Common myeloid progenitor, CD34-positive (primary cell): ENCODE measurements around the gene ACAP2.

ENCODE experiments used
- CTCF ChIA-PET: fragments of 350-600 bp; sonication (Branson Sonifier 250); formaldehyde crosslinking; loops from one replicate; lab custom pipeline; 2021; ENCODE audit warnings: antibody characterized with exemption; lab: Charles Lee
- POLR2A ChIA-PET: fragments of 350-600 bp; sonication (Branson Sonifier 250); formaldehyde crosslinking; loops from one replicate; lab custom pipeline; 2021; ENCODE audit warnings: antibody characterized with exemption; lab: Charles Lee
- DNase-seq, 3 donors: peaks; one replicate each; pipeline versions ENCODE4 v3.0.0 to v3.0.0-alpha.2; 2013
- H3K27ac ChIP-seq, 2 experiments: 1 replicate in 1 of 2; 2 replicates in 1 of 2; pipeline ENCODE4 v1.7.0; 2013; ENCODE audit warnings: inconsistent platforms in 2 of 2, low read length in 2 of 2, mild to moderate bottlenecking in 2 of 2, low read depth in 1 of 2, moderate library complexity in 1 of 2; ENCODE audit not compliant: severe bottlenecking in 2 of 2, insufficient read depth in 1 of 2, poor library complexity in 1 of 2
- H3K27me3 ChIP-seq, 5 experiments: replicated peaks in 2 of 5; 1 replicate in 3 of 5; 2 replicates in 2 of 5; pipeline versions ENCODE4 v1.6.1 to v1.7.0; 2013; ENCODE audit warnings: low read length in 4 of 5, mild to moderate bottlenecking in 2 of 5, moderate library complexity in 2 of 5, inconsistent platforms in 1 of 5; ENCODE audit not compliant: insufficient read depth in 5 of 5, control insufficient read depth in 4 of 5
- H3K36me3 ChIP-seq, 4 experiments: 1 replicate in 2 of 4; 2 replicates in 2 of 4; pipeline versions ENCODE4 v1.6.1 to v1.7.0; 2013; ENCODE audit warnings: low read length in 3 of 4, control low read depth in 1 of 4, mild to moderate bottlenecking in 1 of 4; ENCODE audit not compliant: control insufficient read depth in 4 of 4, insufficient read depth in 4 of 4
- H3K4me1 ChIP-seq, 4 experiments: 1 replicate in 3 of 4; 2 replicates in 1 of 4; pipeline versions ENCODE4 v1.6.1 to v1.7.1; 2013; ENCODE audit warnings: low read length in 3 of 4, mild to moderate bottlenecking in 3 of 4, control low read depth in 1 of 4, inconsistent platforms in 1 of 4, moderate library complexity in 1 of 4; ENCODE audit not compliant: control insufficient read depth in 4 of 4, insufficient read depth in 4 of 4; ENCODE audit errors: control extremely low read depth in 1 of 4
- H3K4me3 ChIP-seq, 7 experiments: 1 replicate in 4 of 7; 2 replicates in 3 of 7; pipeline versions ENCODE4 v1.5.1 to v1.7.0; 2013; ENCODE audit warnings: mild to moderate bottlenecking in 7 of 7, low read length in 6 of 7, moderate library complexity in 6 of 7, inconsistent platforms in 2 of 7, low read depth in 2 of 7, control low read depth in 1 of 7; ENCODE audit not compliant: insufficient read depth in 4 of 7, control insufficient read depth in 1 of 7; ENCODE audit errors: extremely low read depth in 1 of 7
- H3K9me3 ChIP-seq, 5 experiments: 1 replicate in 4 of 5; 2 replicates in 1 of 5; pipeline versions ENCODE4 v1.6.1 to v1.7.1; 2013; ENCODE audit warnings: low read length in 4 of 5, mild to moderate bottlenecking in 2 of 5, inconsistent platforms in 1 of 5, low read depth in 1 of 5, moderate library complexity in 1 of 5; ENCODE audit not compliant: control insufficient read depth in 4 of 5, insufficient read depth in 2 of 5; ENCODE audit errors: control extremely low read depth in 1 of 5
- WGBS: methylation state at CpG from one replicate; pipeline ENCODE4 v1.1.5; 2013; ENCODE audit not compliant: insufficient coverage; 5-methylcytosine and 5-hydroxymethylcytosine counted together

The ACAP2 gene

DNA sequence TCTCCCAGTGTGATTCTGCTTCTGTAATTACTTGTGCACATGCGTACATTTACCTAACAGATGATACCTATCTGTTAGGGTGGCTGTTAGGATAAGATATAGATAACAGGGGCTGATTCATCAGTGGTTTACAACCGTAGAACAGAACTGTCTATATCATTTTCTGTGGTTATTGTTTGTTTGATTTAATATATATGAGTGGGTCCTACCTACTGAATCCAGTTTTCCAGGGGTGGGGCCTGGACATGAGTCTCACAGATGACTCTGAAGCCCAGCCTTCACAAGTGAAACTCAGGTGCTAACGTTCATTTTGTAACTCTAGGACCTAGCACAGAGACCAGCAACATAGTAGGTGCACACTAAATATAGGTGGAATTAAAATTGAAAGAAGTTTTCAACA lies 10.4 kb upstream of the ACAP2 start:
- no peak overlapping the region for H3K27ac ChIP-seq
- DNase-seq, result no peak
- no peak overlapping the region for H3K4me3 ChIP-seq
- H3K27me3 ChIP-seq, result no peaks in the 10 kb centered on the region
- WGBS, result no CpG with 5 or more reads among the region's 3 CpGs
- no peaks in the 10 kb centered on the region for H3K36me3 ChIP-seq
- peaks cover 0 to 5% (median 0%) of the 10 kb centered on the region in 5 experiments for H3K9me3 ChIP-seq
- peaks cover 2 to 5% (median 3%) of the 10 kb centered on the region in 4 experiments for H3K4me1 ChIP-seq
- ChIA-PET POLR2A (no interaction called here), CTCF (no interaction called here)

DNA sequence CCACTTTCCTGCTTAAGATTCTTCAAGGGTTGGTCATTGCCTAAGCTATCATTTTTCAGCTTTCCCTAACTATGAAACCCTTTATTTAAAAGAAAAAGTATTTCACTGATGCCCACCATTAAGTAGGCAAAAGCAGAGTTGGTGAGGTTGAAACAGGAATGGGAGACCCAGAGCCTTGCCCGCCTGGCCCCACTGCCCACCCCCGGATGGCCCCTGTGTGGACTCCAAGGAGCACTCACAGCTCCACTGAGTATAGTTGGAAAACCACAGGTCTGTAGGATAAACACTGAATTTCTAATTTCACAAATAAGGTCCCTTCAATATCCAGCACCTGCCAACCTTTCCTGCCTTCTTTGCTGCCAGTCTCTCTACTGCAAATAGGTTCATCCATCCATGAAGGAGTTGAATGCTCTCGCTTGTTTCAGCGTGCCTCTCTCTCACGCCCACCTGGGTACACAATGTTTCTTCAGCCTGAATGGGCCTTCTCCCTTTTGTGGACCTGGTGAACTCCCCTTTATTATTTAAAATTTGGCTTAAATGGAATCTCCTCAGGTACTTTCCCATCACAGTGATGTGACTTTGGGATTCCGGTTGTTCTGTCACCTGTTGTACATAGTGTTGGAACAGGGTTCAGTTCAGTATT lies 8.7 kb upstream of the ACAP2 start:
- no peak for DNase-seq
- CTCF ChIA-PET, result no interaction called here
- H3K9me3 ChIP-seq, result peaks cover 0 to 5% (median 0%) of the 10 kb centered on the region in 5 experiments
- no peaks in the 10 kb centered on the region for H3K36me3 ChIP-seq
- H3K27me3 ChIP-seq, result no peaks in the 10 kb centered on the region
- no peak overlapping the region for H3K4me3 ChIP-seq
- POLR2A ChIA-PET, result no interaction called here
- no peak overlapping the region for H3K27ac ChIP-seq
- no peaks in the 10 kb centered on the region for H3K4me1 ChIP-seq
- WGBS, result 98% methylated on average over 5 of the region's 6 CpGs

DNA sequence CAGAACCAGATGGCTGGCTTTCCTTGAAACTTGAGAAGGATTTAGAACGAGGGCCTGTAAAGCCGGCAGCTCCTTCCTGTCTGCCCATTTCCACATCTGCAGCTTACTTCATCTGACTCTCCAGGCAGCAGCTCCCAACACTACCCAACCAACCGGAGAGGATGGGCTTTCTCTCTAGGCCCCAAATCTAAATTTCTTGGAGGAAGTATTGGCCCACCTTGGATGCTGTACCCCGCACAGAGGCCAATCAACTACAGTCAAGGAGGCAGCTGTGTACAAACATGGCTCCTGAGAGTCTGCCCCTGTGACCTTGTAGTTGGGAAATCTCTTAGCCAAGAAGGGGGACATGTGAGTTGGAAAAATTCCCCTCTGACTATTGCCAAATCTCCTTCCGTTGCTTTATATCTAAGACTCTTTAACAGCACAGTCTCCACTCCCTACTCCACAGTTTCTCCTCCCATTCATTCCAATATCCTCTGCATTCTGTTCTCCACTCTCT lies 8.0 kb upstream of the ACAP2 start:
- no peaks in the 10 kb centered on the region for H3K4me1 ChIP-seq
- POLR2A ChIA-PET, result no interaction called here
- DNase-seq, result no peak
- no peak overlapping the region for H3K27ac ChIP-seq
- H3K9me3 ChIP-seq, result peaks cover 0 to 5% (median 0%) of the 10 kb centered on the region in 5 experiments
- no peak overlapping the region for H3K4me3 ChIP-seq
- no peaks in the 10 kb centered on the region for H3K36me3 ChIP-seq
- WGBS, result 96% methylated on average over 4 of the region's 5 CpGs
- CTCF ChIA-PET, result no interaction called here
- no peaks in the 10 kb centered on the region for H3K27me3 ChIP-seq

DNA sequence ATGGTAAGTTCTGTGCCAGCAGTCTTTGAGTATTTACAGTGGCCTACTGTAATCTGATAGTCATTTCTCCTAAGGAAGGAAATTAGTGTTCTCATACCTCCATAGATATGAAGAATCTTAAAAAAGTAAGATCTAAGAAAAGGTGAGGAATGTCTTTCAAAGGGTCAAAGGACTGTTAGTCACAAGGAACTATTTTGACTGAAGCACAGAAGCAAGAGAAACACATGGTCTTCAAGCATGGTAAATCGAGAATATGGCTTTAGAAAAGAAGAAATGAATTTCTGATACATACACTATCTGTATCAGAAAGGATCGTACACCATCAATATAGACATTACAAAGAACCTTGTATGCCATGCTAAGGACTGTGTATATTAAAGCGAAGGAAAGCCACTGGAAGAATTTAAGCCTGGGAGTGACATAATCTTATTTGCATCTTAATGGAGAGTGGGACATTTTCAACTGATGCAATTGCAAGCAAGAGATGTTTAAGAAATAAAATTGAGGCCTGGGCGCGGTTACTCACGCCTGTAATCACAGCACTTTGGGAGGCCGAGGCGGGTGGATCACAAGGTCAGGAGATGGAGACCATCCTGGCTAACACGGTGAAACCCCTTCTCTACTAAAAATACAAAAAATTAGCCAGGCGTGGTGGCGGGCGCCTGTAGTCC lies 5.5 kb upstream of the ACAP2 start:
- 95% methylated on average over 3 of the region's 12 CpGs for WGBS
- Histone ChIP-seq H3K4me1 (peaks cover 4 to 11% (median 8%) of the 10 kb centered on the region in 4 experiments), H3K27ac (no peak overlapping the region), H3K27me3 (no peaks in the 10 kb centered on the region), H3K36me3 (no peaks in the 10 kb centered on the region), H3K4me3 (no peak overlapping the region), H3K9me3 (no peaks in the 10 kb centered on the region)
- ChIA-PET CTCF (no interaction called here), POLR2A (no interaction called here)
- no peak for DNase-seq

DNA sequence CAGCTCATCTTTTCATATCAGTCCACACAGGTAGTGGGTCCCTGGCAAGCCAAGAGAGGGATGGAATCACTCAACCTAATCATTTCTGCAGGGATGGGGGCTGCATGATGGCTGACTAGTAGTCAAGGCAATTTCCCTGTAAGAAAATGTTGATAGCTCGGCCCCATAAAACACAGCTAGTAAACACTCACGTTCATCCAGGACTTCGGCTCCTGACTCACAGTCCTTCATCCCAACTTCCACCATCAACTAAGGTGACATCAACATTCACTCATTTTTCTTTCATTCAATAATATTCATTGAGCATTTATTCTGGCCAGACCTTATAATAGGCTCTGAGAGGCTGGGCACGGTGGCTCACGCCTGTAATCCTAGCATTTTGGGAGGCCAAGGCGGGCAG lies 4.4 kb upstream of the ACAP2 start:
- no peaks in the 10 kb centered on the region for H3K27me3 ChIP-seq
- CTCF ChIA-PET, result no interaction called here
- H3K9me3 ChIP-seq, result no peaks in the 10 kb centered on the region
- peaks cover 6 to 13% (median 9%) of the 10 kb centered on the region in 4 experiments for H3K4me1 ChIP-seq
- H3K27ac ChIP-seq, result no peak overlapping the region
- no peak for DNase-seq
- WGBS, result 100% methylated on average over 3 of the region's 6 CpGs
- H3K4me3 ChIP-seq, result no peak overlapping the region
- POLR2A ChIA-PET, result no interaction called here
- H3K36me3 ChIP-seq, result no peaks in the 10 kb centered on the region

DNA sequence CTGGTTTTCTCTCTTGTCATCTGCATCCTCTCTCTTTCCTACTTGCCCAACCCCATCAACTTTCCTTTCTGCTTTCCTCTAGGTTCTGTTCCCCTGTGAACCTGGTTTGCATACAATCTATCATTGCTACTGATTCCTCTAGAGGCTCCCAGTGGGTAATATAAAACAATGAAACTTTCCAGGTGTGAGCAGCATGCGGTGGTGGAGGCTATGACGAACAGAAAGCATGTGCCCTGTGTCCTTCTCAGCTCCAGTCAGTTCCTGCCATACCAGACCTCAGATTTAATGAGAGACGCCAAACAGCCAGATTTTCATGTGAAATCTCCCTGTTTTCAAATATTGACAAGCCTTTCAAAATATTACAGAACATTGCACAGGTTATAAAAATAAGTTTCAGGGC lies 3.5 kb upstream of the ACAP2 start:
- CTCF ChIA-PET, result no interaction called here
- Histone ChIP-seq H3K9me3 (no peaks in the 10 kb centered on the region), H3K27me3 (no peaks in the 10 kb centered on the region), H3K4me1 (peaks cover 10 to 18% (median 13%) of the 10 kb centered on the region in 4 experiments), H3K4me3 (no peak overlapping the region), H3K27ac (no peak overlapping the region), H3K36me3 (no peaks in the 10 kb centered on the region)
- peak in 1 of 3 donors; percentile 3 for DNase-seq
- POLR2A ChIA-PET, result no interaction called here
- WGBS, result 100% methylated on average over 3 of the region's 3 CpGs

DNA sequence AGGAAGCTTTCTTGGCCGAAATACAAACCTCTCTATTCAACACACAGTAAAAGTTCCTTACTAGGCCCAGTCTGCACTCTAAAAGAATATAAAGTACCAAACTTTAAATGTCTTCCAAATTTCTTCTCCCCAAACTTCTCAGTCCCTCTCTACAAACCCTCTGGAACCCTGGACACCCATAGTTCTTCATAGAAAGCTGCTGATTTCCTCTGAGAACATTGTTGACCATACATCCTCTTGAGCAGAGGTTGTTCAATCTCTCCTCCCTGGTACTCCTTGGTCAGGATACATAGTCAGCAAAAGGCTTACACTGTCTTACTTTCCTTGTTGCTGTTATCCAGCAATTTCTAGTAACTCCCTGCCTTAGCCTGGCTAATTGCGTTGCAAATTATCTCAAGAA lies 3.1 kb upstream of the ACAP2 start:
- Histone ChIP-seq H3K27ac (no peak overlapping the region), H3K4me3 (no peak overlapping the region), H3K27me3 (no peaks in the 10 kb centered on the region), H3K36me3 (no peaks in the 10 kb centered on the region), H3K9me3 (no peaks in the 10 kb centered on the region), H3K4me1 (peaks cover 15 to 22% (median 17%) of the 10 kb centered on the region in 4 experiments)
- 88% methylated on average over 2 of the region's 2 CpGs for WGBS
- ChIA-PET POLR2A (no interaction called here), CTCF (no interaction called here)
- no peak for DNase-seq
